GM18861 (cell line): ENCODE results near the gene SARS1.
"Not testable (repeated sequence)": the region's sequence is repeated elsewhere in the genome, so short reads cannot be mapped to it uniquely, and the experiment has no call there.

Experiments
- ATAC-seq: cut with Tn5 transposase; IDR thresholded peaks from one replicate; pipeline ENCODE4 v1.9.1; 2021; ENCODE audit not compliant: unreplicated experiment

The SARS1 gene

GRCh38 chr1:109213824-109214693, at the start of gene SARS1:
Gene SARS1 (plus strand): TSS chr1:109213918. CDS start chr1:109213993, 75 bp downstream.
- ATAC-seq: peak; percentile 67

GRCh38 chr1:109164538-109164937, 49.2 kb upstream of the SARS1 start:
- ATAC-seq: no peak

GRCh38 chr1:109167001-109167506, 46.7 kb upstream of the SARS1 start:
- ATAC-seq: peak; percentile 48

GRCh38 chr1:109170035-109170764, 43.5 kb upstream of the SARS1 start:
- no peak for ATAC-seq

GRCh38 chr1:109171646-109172045, 42.1 kb upstream of the SARS1 start:
- ATAC-seq: no peak

GRCh38 chr1:109176349-109176748, 37.4 kb upstream of the SARS1 start:
- not testable (repeated sequence) for ATAC-seq

GRCh38 chr1:109180715-109181084, 33.0 kb upstream of the SARS1 start:
- ATAC-seq: not testable (repeated sequence)

- no peak for ATAC-seq
These were observed 32.5 kb upstream of the SARS1 start for GRCh38 chr1:109181085-109181806.

GRCh38 chr1:109181807-109182163, 31.9 kb upstream of the SARS1 start:
- ATAC-seq: no peak

GRCh38 chr1:109183058-109183738, 30.5 kb upstream of the SARS1 start:
- ATAC-seq: no peak

GRCh38 chr1:109184687-109185086, 29.0 kb upstream of the SARS1 start:
- ATAC-seq: no peak

GRCh38 chr1:109185357-109185756, 28.4 kb upstream of the SARS1 start:
- ATAC-seq: no peak

- ATAC-seq: no peak
These were observed 27.6 kb upstream of the SARS1 start for GRCh38 chr1:109185990-109186732.

- no peak for ATAC-seq
These were observed 27.0 kb upstream of the SARS1 start for GRCh38 chr1:109186733-109187086.

GRCh38 chr1:109187127-109187526, 26.6 kb upstream of the SARS1 start:
- ATAC-seq: no peak

GRCh38 chr1:109188200-109188599, 25.5 kb upstream of the SARS1 start:
- ATAC-seq: no peak

- no peak for ATAC-seq
These were observed 24.9 kb upstream of the SARS1 start for GRCh38 chr1:109188781-109189180.

GRCh38 chr1:109190189-109190588, 23.5 kb upstream of the SARS1 start:
- ATAC-seq: no peak

- no peak for ATAC-seq
These were observed 22.3 kb upstream of the SARS1 start for GRCh38 chr1:109191377-109191776.

- ATAC-seq: no peak
These were observed 21.8 kb upstream of the SARS1 start for GRCh38 chr1:109191891-109192290.
